SK-N-SH (cell line): Measurements from ENCODE around the gene COL4A4. TPM values are rescaled to one million over a fixed set of nuclear protein-coding genes. Genes with fewer than 3 reads are reported as not detected.

Experiments
- CTCF ChIA-PET: fragments of 300-600, 350-600 bp; formaldehyde crosslinking; extraction: SDS; loops from one replicate; lab custom pipeline; 2021; lab: Yijun Ruan, JAX
- POLR2A ChIA-PET: fragments of 350-600 bp; sonication (Branson Sonifier 250); formaldehyde crosslinking; extraction: SDS; loops from one replicate; lab custom pipeline; 2020; ENCODE audit warnings: antibody characterized with exemption, inconsistent platforms; lab: Yijun Ruan, JAX
- DNase-seq: peaks from one replicate; pipeline ENCODE4 v3.0.0; 2012
- H2AFZ ChIP-seq: fragments of 200-600 bp; sonication (generic); 2 replicates; pipeline ENCODE4 v1.8.1; 2016; ENCODE audit warnings: antibody characterized with exemption, mild to moderate bottlenecking, low read depth
- H3F3A ChIP-seq: fragments of 200-600 bp; sonication (generic); replicated peaks from 2 replicates; pipeline ENCODE3; 2016; ENCODE audit warnings: antibody characterized with exemption, mild to moderate bottlenecking; ENCODE audit not compliant: insufficient read depth
- H3K27ac ChIP-seq, 2 experiments: fragments of 200-500 bp in 1 of 2; fragments of 200-600 bp in 1 of 2; sonication (Bioruptor generic) in 1 of 2; sonication (generic), shearing (Covaris generic) in 1 of 2; 2 replicates each; pipeline versions ENCODE4 v1.5.1 to v1.6.1; 2014 to 2016; ENCODE audit warnings: low read depth in 2 of 2, inconsistent platforms in 1 of 2, low read length in 1 of 2, mild to moderate bottlenecking in 1 of 2, mixed read lengths in 1 of 2
- H3K27me3 ChIP-seq: fragments of 200-600 bp; sonication (generic), shearing (Covaris generic); 2 replicates; pipeline ENCODE4 v1.6.1; 2016; ENCODE audit warnings: mixed run types; ENCODE audit not compliant: insufficient read depth
- H3K36me3 ChIP-seq, 2 experiments: fragments of 200-500 bp in 1 of 2; fragments of 200-600 bp in 1 of 2; sonication (Bioruptor generic) in 1 of 2; sonication (generic) in 1 of 2; replicated peaks in 1 of 2; 2 replicates each; pipeline versions ENCODE3 to v1.5.1; 2014 to 2016; ENCODE audit warnings: low read length in 1 of 2, mild to moderate bottlenecking in 1 of 2; ENCODE audit not compliant: insufficient read depth in 2 of 2, control insufficient read depth in 1 of 2
- H3K4me1 ChIP-seq, 2 experiments: fragments of 200-500 bp in 1 of 2; fragments of 200-600 bp in 1 of 2; sonication (Bioruptor generic) in 1 of 2; sonication (generic), shearing (Covaris generic) in 1 of 2; 2 replicates each; pipeline versions ENCODE4 v1.5.1 to v1.6.1; 2014 to 2016; ENCODE audit warnings: low read depth in 1 of 2, low read length in 1 of 2, mixed run types in 1 of 2; ENCODE audit not compliant: insufficient read depth in 2 of 2, control insufficient read depth in 1 of 2
- H3K4me2 ChIP-seq: fragments of 200-600 bp; sonication (generic), shearing (Covaris generic); 2 replicates; pipeline ENCODE4 v1.6.1; 2017; ENCODE audit warnings: mixed run types
- H3K4me3 ChIP-seq, 2 experiments: fragments of 200-500 bp in 1 of 2; fragments of 200-600 bp in 1 of 2; sonication (Bioruptor generic) in 1 of 2; sonication (generic), shearing (Covaris generic) in 1 of 2; 2 replicates each; pipeline versions ENCODE4 v1.5.1 to v1.8.1; 2014 to 2016; ENCODE audit warnings: low read depth in 2 of 2, inconsistent platforms in 1 of 2, low read length in 1 of 2, mild to moderate bottlenecking in 1 of 2, mixed read lengths in 1 of 2, moderate library complexity in 1 of 2
- H3K79me2 ChIP-seq: fragments of 200-600 bp; sonication (generic); 2 replicates; pipeline ENCODE4 v1.8.1; 2017; ENCODE audit warnings: mild to moderate bottlenecking; ENCODE audit not compliant: insufficient read depth
- H3K9ac ChIP-seq: fragments of 200-600 bp; sonication (generic); 2 replicates; pipeline ENCODE4 v1.6.1; 2017; ENCODE audit warnings: mixed run types
- H3K9me2 ChIP-seq: fragments of 200-600 bp; sonication (generic); 2 replicates; pipeline ENCODE4 v1.6.1; 2017; ENCODE audit warnings: mixed run types
- H3K9me3 ChIP-seq: fragments of 200-600 bp; sonication (generic); 2 replicates; pipeline ENCODE4 v1.6.1; 2017; ENCODE audit warnings: mixed run types, mild to moderate bottlenecking, moderate library complexity
- H4K20me1 ChIP-seq: fragments of 200-600 bp; sonication (generic); 2 replicates; pipeline ENCODE4 v1.6.1; 2017; ENCODE audit warnings: mild to moderate bottlenecking, mixed run types; ENCODE audit not compliant: insufficient read depth
- EZH2phosphoT487 ChIP-seq: fragments of 200-600 bp; sonication (generic); IDR thresholded peaks from 2 replicates; pipeline ENCODE4 v1.6.1; 2017; ENCODE audit warnings: low read depth, mixed run types, mild to moderate bottlenecking, antibody characterized with exemption, moderate library complexity, borderline replicate concordance
- FOXM1 ChIP-seq: IDR thresholded peaks from 2 replicates; pipeline ENCODE4 v1.4.0; 2012; ENCODE audit warnings: low read depth, mild to moderate bottlenecking
- JUND ChIP-seq: IDR thresholded peaks from 2 replicates; pipeline ENCODE4 v1.4.0; 2012
- MEF2A ChIP-seq: IDR thresholded peaks from 2 replicates; pipeline ENCODE4 v1.4.0; 2012; ENCODE audit warnings: low read depth, borderline replicate concordance
- POLR2AphosphoS5 ChIP-seq: IDR thresholded peaks from 2 replicates; pipeline ENCODE4 v1.6.1; 2012; ENCODE audit warnings: low read depth, low read length
- RAD21 ChIP-seq: IDR thresholded peaks from 2 replicates; pipeline ENCODE4 v1.6.1; 2012; ENCODE audit warnings: mild to moderate bottlenecking, low read length
- RFX5 ChIP-seq: IDR thresholded peaks from 2 replicates; pipeline ENCODE4 v1.6.1; 2012; ENCODE audit warnings: mild to moderate bottlenecking, improper control_type of control experiment, low read length
- RXRA ChIP-seq: IDR thresholded peaks from 2 replicates; pipeline ENCODE4 v1.4.0; 2012; ENCODE audit warnings: low read depth, mild to moderate bottlenecking, borderline replicate concordance
- SIN3A ChIP-seq: IDR thresholded peaks from 2 replicates; pipeline ENCODE4 v1.6.1; 2012; ENCODE audit warnings: low read depth, mild to moderate bottlenecking, low read length, moderate library complexity, borderline replicate concordance
- SMC3 ChIP-seq: IDR thresholded peaks from 2 replicates; pipeline ENCODE4 v1.6.1; 2012; ENCODE audit warnings: low read depth, low read length, improper control_type of control experiment
- TAF1 ChIP-seq: IDR thresholded peaks from 2 replicates; pipeline ENCODE4 v1.6.1; 2012; ENCODE audit warnings: low read depth, mild to moderate bottlenecking, low read length, moderate library complexity, borderline replicate concordance
- TCF12 ChIP-seq: IDR thresholded peaks from 2 replicates; pipeline ENCODE4 v1.4.0; 2012
- WGBS: methylation state at CpG from one replicate; pipeline ENCODE4 v1.1.6; 2017; ENCODE audit warnings: low lambda C conversion rate; 5-methylcytosine and 5-hydroxymethylcytosine counted together
- polyA plus RNA-seq, 3 experiments: library from polyadenylated mRNA; depleted of rRNA; stranded (reverse); fragments of >200 nt; gene quantifications; 2 replicates each; pipeline ENCODE4 v1.2.3, GENCODE V29; 2012
- TF ChIP-seq, protein P1 (sequence below): IDR thresholded peaks from 2 replicates; pipeline ENCODE4 v1.4.0; 2012; ENCODE audit warnings: low read depth, borderline replicate concordance

COL4A4 gene
- polyA plus RNA-seq, 1 of the 3 experiments (the other 2 are of a cell fraction), result not detected

GRCh38 chr2:227031379-227031778 is 132.6 kb downstream of the COL4A4 start:
- Histone ChIP-seq H3K27me3 (no peaks in the 10 kb centered on the region; the same call in 1 of the 2 replicates), H4K20me1 (no peaks in the 10 kb centered on the region), H2AFZ (no peak overlapping the region), H3K4me2 (no peak overlapping the region), H3K9me3 (no peaks in the 10 kb centered on the region), H3K27ac (no peak overlapping the region), H3K36me3 (no peaks in the 10 kb centered on the region), H3K9ac (no peak overlapping the region), H3K79me2 (no peaks in the 10 kb centered on the region), H3K4me3 (no peak overlapping the region), H3F3A (peaks cover 4% of the 10 kb centered on the region), H3K4me1 (peaks cover 0 to 22% of the 10 kb centered on the region in 2 experiments; a peak in 2 of 4 replicates), H3K9me2 (no peaks in the 10 kb centered on the region)
- TF ChIP-seq, protein P1, sequence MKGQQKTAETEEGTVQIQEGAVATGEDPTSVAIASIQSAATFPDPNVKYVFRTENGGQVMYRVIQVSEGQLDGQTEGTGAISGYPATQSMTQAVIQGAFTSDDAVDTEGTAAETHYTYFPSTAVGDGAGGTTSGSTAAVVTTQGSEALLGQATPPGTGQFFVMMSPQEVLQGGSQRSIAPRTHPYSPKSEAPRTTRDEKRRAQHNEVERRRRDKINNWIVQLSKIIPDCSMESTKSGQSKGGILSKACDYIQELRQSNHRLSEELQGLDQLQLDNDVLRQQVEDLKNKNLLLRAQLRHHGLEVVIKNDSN, result no peak
- no peak for TF ChIP-seq JUND
- no peak for TF ChIP-seq TCF12
- no peak for TF ChIP-seq RAD21
- no peak for TF ChIP-seq RFX5
- TF ChIP-seq MEF2A, result no peak
- ChIA-PET CTCF (interaction anchor here (1.0 to 2.9 kb wide), 4 partner anchors 16 to 230 kb away, joined by 3 to 18 read pairs (median 10); no protein-coding TSS in a partner anchor), POLR2A (no interaction called here)
- WGBS, result 23% methylated on average over 3 of the region's 3 CpGs
- no peak for DNase-seq

GRCh38 chr2:227030789-227031188 is 133.2 kb downstream of the COL4A4 start:
- 15% methylated on average over 2 of the region's 2 CpGs for WGBS
- no peak for DNase-seq
- H3K4me1 ChIP-seq, result peaks cover 0 to 16% of the 10 kb centered on the region in 2 experiments; a peak in 2 of 4 replicates
- H3K27ac ChIP-seq, result no peak overlapping the region
- H3K36me3 ChIP-seq, result no peaks in the 10 kb centered on the region
- POLR2A ChIA-PET, result no interaction called here
- no peak overlapping the region for H2AFZ ChIP-seq
- H3F3A ChIP-seq, result peaks cover 4% of the 10 kb centered on the region
- no peak overlapping the region for H3K4me3 ChIP-seq
- no peak overlapping the region for H3K4me2 ChIP-seq
- CTCF ChIA-PET, result no interaction called here
- no peaks in the 10 kb centered on the region for H3K79me2 ChIP-seq
- no peaks in the 10 kb centered on the region for H4K20me1 ChIP-seq
- TF ChIP-seq FOXM1, result no peak
- TF ChIP-seq MEF2A, result no peak
- TF ChIP-seq TAF1, result no peak
- TF ChIP-seq EZH2phosphoT487, result no peak
- no peak for TF ChIP-seq SMC3
- TF ChIP-seq RXRA, result no peak
- TF ChIP-seq SIN3A, result no peak
- no peak for TF ChIP-seq POLR2AphosphoS5
- H3K9ac ChIP-seq, result no peak overlapping the region
- H3K27me3 ChIP-seq, result no peaks in the 10 kb centered on the region; the same call in 1 of the 2 replicates
- no peaks in the 10 kb centered on the region for H3K9me2 ChIP-seq
- H3K9me3 ChIP-seq, result no peaks in the 10 kb centered on the region
